HepG2 (cell line): ENCODE results near the gene TSSK6. TPM values are rescaled to one million over a fixed set of nuclear protein-coding genes. Genes with fewer than 3 reads are reported as not detected.

Experiments used
- AGO1 ChIP-seq: fragments of 200-400 bp; formaldehyde crosslinking; IDR thresholded peaks from 2 replicates; pipeline ENCODE4 v1.6.1; 2017; ENCODE audit warnings: mild to moderate bottlenecking, low read depth, low read length, moderate library complexity; ENCODE audit not compliant: poor library complexity, severe bottlenecking
- XRCC5 ChIP-seq: fragments of 200-400 bp; formaldehyde crosslinking; optimal IDR thresholded peaks from 2 replicates; pipeline ENCODE3; 2017; ENCODE audit warnings: mild to moderate bottlenecking, low read length
- ZMYM3 ChIP-seq: sonication (generic); formaldehyde crosslinking; IDR thresholded peaks from 2 replicates; pipeline ENCODE4 v1.5.1; 2020; ENCODE audit warnings: mild to moderate bottlenecking, missing genetic modification reagents
- ZNF282 ChIP-seq: fragments of 450-650 bp; IDR thresholded peaks from 2 replicates; pipeline ENCODE4 v1.6.1; 2018; ENCODE audit not compliant: partially characterized antibody
- ZNF343 ChIP-seq: sonication (generic); formaldehyde crosslinking; IDR thresholded peaks from 2 replicates; pipeline ENCODE4 v1.4.0; 2020; ENCODE audit warnings: mild to moderate bottlenecking, missing genetic modification reagents
- ZNF367 ChIP-seq: sonication (generic); formaldehyde crosslinking; IDR thresholded peaks from 2 replicates; pipeline ENCODE4 v1.4.0; 2020; ENCODE audit warnings: missing genetic modification reagents, borderline replicate concordance
- ZNF713 ChIP-seq: sonication (generic); formaldehyde crosslinking; IDR thresholded peaks from 2 replicates; pipeline ENCODE4 v1.4.0; 2020; ENCODE audit warnings: mild to moderate bottlenecking, missing genetic modification reagents
- polyA plus RNA-seq, 8 experiments: library from polyadenylated mRNA; depleted of rRNA in 3 of 8; stranded (reverse) in 7 of 8; unstranded in 1 of 8; fragments of >200 nt; fragmentation: Illumina TruSeq in 4 of 8; extraction: Trizol in 4 of 8; gene quantifications; 2 replicates each; pipeline versions ENCODE4 v1.2.1 to v1.2.3, GENCODE V29; 2011 to 2016; ENCODE audit warnings: low read depth in 4 of 8, missing spikeins in 1 of 8, mixed read lengths in 1 of 8; ENCODE audit not compliant: insufficient read depth in 1 of 8
- total RNA-seq, 5 experiments: library from RNA; depleted of rRNA; stranded (reverse); fragments of >200 nt; fragmentation: Illumina TruSeq; extraction: Trizol; gene quantifications; 2 replicates each; pipeline ENCODE4 v1.2.3, GENCODE V29; 2016; ENCODE audit warnings: low read depth in 1 of 5
- TF ChIP-seq, protein P1 (sequence below): sonication (generic); formaldehyde crosslinking; IDR thresholded peaks from 2 replicates; pipeline ENCODE4 v1.4.0; 2020; ENCODE audit warnings: mild to moderate bottlenecking, missing genetic modification reagents
- TF ChIP-seq, protein P2 (sequence below): sonication (generic); formaldehyde crosslinking; IDR thresholded peaks from 2 replicates; pipeline ENCODE4 v1.4.0; 2020; ENCODE audit warnings: missing genetic modification reagents
- TF ChIP-seq, protein P3 (sequence below): sonication (generic); formaldehyde crosslinking; IDR thresholded peaks from 2 replicates; pipeline ENCODE4 v1.9.0; 2021; ENCODE audit warnings: missing genetic modification reagents, borderline replicate concordance

Gene TSSK6
- total and polyA plus RNA-seq, 2 of the 13 experiments (the other 11 are each of a cell fraction or from before 2014, with no cell fraction given) = 0.71 to 1.2 TPM

DNA sequence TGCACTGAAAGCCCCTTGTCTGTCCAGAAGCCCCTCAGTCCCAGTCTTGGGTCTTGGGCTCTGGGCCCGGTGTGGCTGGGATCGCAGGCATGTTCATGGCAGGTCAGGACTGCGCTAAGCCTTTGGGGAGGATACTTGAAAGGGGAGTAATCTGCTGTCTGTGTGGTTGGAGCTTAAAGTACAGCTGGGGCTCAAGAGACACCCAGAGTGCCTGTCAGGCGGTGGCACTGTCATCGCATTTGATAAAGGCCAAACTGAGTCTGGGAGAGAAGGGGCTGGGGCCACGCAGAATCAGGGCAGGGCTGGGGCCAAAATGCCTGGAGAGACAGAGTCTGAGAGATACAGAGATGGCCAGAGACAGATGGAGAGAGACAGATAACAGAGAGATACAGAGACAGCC is 18.5 kb upstream of the TSSK6 start (continued):
- TF ChIP-seq, protein P1, sequence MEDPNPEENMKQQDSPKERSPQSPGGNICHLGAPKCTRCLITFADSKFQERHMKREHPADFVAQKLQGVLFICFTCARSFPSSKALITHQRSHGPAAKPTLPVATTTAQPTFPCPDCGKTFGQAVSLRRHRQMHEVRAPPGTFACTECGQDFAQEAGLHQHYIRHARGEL (CRISPR knock-in tag) = no peak
- no peak for TF ChIP-seq ZMYM3
- no peak for TF ChIP-seq ZNF713 (CRISPR knock-in tag)
- TF ChIP-seq AGO1 = no peak
- TF ChIP-seq, protein P2, sequence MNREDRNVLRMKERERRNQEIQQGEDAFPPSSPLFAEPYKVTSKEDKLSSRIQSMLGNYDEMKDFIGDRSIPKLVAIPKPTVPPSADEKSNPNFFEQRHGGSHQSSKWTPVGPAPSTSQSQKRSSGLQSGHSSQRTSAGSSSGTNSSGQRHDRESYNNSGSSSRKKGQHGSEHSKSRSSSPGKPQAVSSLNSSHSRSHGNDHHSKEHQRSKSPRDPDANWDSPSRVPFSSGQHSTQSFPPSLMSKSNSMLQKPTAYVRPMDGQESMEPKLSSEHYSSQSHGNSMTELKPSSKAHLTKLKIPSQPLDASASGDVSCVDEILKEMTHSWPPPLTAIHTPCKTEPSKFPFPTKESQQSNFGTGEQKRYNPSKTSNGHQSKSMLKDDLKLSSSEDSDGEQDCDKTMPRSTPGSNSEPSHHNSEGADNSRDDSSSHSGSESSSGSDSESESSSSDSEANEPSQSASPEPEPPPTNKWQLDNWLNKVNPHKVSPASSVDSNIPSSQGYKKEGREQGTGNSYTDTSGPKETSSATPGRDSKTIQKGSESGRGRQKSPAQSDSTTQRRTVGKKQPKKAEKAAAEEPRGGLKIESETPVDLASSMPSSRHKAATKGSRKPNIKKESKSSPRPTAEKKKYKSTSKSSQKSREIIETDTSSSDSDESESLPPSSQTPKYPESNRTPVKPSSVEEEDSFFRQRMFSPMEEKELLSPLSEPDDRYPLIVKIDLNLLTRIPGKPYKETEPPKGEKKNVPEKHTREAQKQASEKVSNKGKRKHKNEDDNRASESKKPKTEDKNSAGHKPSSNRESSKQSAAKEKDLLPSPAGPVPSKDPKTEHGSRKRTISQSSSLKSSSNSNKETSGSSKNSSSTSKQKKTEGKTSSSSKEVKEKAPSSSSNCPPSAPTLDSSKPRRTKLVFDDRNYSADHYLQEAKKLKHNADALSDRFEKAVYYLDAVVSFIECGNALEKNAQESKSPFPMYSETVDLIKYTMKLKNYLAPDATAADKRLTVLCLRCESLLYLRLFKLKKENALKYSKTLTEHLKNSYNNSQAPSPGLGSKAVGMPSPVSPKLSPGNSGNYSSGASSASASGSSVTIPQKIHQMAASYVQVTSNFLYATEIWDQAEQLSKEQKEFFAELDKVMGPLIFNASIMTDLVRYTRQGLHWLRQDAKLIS (CRISPR knock-in tag) = no peak
- TF ChIP-seq, protein P3, sequence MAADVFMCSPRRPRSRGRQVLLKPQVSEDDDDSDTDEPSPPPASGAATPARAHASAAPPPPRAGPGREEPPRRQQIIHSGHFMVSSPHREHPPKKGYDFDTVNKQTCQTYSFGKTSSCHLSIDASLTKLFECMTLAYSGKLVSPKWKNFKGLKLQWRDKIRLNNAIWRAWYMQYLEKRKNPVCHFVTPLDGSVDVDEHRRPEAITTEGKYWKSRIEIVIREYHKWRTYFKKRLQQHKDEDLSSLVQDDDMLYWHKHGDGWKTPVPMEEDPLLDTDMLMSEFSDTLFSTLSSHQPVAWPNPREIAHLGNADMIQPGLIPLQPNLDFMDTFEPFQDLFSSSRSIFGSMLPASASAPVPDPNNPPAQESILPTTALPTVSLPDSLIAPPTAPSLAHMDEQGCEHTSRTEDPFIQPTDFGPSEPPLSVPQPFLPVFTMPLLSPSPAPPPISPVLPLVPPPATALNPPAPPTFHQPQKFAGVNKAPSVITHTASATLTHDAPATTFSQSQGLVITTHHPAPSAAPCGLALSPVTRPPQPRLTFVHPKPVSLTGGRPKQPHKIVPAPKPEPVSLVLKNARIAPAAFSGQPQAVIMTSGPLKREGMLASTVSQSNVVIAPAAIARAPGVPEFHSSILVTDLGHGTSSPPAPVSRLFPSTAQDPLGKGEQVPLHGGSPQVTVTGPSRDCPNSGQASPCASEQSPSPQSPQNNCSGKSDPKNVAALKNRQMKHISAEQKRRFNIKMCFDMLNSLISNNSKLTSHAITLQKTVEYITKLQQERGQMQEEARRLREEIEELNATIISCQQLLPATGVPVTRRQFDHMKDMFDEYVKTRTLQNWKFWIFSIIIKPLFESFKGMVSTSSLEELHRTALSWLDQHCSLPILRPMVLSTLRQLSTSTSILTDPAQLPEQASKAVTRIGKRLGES (CRISPR knock-in tag) = no peak
- no peak for TF ChIP-seq ZNF282
- TF ChIP-seq ZNF367 (CRISPR knock-in tag) = no peak
- no peak for TF ChIP-seq ZNF343 (CRISPR knock-in tag)
- TF ChIP-seq XRCC5 = no peak
